HG03432 (cell line): Measurements from ENCODE around the gene PIK3C2B.

ENCODE experiments used
- ATAC-seq: cut with Tn5 transposase; IDR thresholded peaks from one replicate; pipeline ENCODE4 v1.9.1; 2021; ENCODE audit warnings: mild to moderate bottlenecking, moderate library complexity; ENCODE audit not compliant: unreplicated experiment

Gene PIK3C2B

DNA sequence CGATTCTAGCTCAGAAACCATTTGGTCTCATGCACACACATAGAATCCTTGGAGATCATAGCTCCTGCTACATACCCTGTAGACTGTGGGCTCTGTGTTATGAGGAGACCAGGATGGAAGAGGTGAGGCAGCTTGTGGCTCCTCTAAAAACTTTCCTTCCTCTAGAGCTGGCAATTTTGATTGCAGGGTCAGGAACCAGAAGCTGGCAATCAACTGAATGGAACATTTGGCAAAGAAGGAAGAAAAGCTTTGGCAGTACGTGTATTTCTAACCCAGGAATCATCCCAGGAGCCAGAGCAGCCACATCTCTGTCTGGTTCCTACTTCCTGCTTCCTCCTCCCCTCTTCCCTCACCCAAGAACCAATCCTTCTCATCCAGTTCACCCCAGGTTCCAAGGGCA is 15.7 kb downstream of the PIK3C2B start:
- ATAC-seq, result no peak

DNA sequence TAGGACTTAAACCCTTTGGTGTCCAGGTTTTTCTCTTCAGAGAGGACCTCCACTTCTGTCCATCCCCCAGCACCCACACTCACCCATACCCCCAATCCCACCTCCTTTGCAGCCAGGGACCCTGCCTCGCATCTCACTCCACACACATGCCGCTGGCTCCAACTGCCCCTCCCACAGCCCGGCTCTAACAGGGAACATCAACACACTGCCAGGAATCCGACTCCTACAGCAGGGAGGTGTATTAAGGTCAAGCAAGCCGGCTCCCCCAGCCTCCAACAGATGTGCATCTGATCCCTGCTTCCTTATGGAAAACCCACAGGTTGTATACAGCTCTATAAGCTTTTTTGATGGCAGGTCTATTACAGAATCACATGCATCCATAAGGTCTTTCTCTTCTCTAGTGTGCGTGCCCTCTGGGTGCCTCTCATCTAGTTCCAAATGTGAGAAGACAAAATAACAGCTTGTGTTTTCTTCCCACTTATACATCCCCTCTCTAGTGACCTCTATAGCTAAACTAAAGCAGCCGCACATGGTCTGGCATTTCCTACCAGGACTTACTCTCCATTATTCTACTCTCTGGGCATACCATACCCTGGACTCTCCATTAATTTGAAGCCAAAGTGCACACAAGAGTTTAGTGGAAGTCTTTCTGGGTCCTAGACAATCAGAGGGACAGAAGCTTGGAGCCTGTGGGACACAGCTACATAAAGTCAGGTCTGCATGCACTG is 16.3 kb downstream of the PIK3C2B start:
- ATAC-seq, result no peak

DNA sequence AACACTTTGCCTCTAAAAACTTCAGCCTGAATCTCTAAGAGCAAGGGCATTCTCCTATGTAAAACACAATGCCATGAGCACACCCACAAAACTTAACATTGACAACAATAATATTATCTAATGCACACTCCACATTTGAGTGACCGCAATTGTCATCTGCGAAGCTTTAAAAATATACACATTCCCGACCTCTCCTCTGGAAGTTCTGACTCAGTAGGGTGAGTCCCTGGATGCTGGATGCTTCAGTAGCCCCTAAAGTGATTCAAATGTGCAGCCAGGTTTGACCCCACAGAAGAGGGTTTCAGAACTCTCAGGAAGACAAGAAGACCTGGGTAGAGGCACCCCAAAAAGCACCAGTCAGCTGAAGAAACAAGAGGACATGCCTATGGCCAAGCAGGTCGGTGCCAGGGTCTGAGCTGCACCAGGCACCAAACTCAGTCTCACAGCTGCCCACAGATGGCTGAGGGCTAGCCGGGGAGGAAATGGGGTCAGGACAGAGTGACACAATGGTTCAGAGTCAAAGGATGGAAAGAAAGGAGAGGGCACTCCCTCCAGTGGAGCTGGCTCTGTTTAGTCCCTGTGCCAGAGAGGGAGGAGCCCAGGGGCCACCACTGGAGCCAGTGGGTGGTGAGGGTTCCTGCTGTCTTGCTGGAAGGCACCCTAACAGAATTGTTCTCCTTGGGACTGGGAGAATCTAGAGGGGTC is 17.4 kb downstream of the PIK3C2B start:
- no peak for ATAC-seq

DNA sequence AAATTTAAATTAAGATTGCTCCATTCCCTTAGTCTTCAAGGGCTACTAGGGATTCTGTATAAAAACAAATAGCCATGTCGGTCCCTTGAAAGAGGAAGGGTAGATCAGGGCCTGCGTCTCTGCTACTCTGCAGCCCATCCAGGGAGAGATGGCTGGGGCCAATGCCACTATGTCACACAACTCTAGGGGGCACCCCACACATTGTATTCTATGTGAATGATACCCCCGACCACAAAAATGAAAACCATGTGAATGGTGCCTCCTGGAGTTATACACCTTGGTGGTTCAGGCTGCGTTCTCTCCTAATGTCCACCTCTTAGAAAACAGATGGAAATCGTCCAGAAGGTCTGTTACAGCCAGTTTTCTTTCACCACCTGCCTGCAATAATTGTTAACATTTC is 18.0 kb downstream of the PIK3C2B start:
- ATAC-seq, result no peak

DNA sequence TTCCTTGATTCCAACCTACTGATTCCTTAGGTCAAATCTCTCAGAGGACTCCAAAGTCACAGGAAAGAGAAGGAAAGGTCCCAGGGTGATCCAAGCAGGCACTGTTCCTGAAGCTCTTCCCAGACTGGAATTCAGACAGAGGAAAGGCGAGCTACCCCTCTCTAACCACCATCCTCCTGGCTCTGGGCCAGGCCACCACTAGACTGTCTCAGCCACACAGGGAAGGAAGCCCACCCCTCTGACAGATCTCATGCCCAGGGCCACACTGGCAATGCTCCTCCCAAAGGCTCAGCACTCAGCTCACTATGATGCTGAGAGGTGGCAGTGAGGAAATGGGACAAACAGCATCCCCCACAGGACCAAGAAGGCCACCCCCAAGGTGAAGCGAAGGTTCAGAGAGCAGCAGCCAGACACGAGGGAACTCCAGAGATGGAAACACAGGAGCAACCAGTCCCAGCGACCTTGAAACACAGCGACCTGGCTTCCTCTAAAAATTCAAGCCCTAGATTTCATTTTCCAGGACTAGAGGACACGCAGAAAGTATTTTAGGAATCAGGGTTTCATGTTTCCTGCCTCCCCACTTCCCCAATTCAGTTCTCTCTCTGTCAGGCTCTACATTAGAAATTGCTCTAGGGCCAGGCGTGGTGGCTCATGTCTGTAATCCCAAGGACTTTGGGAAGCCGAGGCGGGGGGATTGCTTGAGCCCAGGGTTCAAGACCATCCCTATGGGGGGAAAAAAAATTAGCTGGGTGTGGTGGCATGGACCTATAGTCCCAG is 18.8 kb downstream of the PIK3C2B start:
- no peak for ATAC-seq

DNA sequence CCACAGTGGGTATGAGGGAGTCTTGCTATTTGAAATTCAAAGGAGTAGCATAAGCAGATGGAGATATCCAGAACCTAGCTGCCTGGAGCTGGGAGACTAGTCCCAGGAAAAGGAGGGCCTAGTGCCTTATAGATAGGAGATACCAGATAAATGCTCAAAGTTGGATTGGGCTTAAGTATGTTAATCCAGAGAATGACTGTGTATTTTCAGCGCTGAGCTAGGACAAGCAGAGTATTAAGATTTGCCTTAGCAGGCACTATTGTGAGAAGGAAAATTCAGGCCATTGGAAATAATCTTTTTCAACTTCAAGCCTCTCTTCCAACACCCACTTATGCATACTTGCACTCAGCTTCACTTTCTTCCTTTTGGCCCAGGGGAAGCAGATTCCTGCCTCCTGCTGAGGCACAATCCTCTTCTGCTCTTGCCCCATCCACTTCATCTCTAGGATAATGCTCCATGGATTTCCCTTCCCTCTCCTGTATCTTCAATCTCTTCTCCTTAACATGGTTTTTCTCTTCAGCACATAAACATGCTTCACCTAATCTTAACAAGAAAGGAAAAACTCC is 21.1 kb downstream of the PIK3C2B start:
- no peak for ATAC-seq

DNA sequence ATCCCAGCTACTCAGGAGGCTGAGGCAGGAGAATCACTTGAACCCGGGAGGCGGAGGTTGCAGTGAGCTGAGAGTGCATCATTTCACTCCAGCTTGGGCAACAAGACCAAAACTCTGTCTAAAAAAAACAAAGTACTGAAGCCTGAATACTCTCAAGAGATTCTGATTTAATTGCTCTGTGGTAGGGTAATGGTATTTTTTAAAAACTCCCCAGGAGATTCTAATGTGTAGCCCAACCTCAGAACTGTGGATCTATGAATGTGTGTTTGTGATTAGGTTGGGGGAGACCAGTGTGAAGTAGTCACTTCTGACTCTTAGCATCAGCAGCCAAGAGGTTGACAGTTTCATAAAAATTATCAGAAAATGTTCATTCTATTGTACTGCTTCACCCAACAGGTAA is 21.9 kb downstream of the PIK3C2B start:
- ATAC-seq, result no peak

DNA sequence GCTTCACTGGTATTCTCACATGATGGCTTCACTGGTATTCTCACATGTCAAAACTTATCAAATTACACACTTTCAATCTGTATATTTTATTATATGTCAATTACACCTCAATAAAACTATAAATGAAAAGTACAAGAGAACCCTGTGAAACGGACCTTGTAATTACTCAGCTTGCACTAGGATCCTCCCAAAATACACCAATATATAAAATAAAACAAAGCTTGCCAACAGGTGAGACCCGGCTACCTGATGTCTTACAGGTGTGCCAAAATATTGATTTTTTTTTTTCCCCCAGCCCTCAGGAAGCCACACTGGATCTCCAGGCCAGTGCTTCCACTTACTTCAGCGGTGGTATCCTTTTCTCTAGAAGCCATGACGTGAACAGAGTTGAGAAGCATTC is 22.9 kb downstream of the PIK3C2B start:
- no peak for ATAC-seq

DNA sequence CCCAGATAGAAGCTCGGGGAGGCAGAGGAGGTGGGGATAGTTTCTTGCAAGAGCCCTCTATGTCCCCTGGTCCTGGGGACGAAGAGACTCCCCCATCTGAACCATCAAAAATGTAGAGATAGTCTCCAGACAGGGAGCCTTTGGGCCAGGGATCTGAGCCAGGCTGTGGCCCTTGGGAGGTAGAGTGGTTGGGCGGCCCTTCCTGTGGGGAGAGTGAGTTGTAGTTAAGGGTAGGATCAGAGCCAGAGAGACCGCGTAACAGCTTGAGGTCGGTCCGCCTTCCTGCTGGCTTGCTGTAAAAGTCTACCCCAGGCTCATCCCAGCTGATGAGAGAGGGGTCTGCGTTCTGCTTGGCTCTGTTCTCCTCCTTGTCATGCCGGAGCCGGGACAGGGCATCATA is 25.3 kb downstream of the PIK3C2B start:
- ATAC-seq, result no peak

DNA sequence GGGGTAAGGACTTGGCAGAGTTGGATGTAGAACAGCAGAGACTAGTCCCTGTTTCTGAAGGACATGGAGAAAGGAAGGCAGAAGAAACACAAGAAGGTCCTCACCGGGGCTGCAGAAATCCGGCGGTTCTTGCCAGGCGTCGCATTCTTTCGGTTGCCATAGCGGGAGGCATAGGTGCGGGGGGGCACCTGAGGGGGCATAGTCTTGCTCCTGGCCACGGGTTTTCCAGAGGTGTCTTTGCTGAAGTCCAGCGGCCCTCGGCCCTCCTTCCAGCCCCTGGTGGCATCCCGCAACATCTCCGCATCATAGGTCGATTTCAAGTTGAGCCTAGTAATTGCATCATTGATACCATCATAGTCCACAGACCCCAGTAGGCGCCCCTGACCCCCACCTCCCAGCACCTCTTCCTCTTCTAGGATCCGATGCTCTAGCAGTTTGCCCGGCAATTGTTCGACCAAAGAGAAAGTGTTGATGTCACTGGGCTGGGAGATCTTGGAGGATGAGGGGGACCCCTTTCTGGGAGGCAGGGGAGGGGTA is 25.8 kb downstream of the PIK3C2B start:
- no peak for ATAC-seq

DNA sequence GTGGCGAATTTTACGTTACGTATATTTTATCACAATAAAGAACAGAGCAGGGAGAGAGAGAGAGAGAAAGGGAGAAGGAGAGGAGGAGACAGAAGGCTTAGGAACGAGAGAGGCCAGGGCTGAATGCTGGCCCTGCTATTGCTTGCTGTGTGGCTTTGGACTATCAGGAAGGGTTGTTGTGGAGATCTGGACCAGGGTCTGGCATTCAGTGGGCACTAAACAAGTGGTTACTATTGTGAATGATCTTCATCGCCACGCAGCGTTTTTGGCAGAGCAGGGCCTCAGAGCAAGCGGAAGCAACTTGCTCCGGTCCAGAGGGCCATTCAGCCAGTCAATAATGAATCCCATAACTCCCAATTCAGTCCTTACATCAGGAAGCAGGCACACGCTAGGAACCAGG is 26.4 kb downstream of the PIK3C2B start:
- no peak for ATAC-seq

DNA sequence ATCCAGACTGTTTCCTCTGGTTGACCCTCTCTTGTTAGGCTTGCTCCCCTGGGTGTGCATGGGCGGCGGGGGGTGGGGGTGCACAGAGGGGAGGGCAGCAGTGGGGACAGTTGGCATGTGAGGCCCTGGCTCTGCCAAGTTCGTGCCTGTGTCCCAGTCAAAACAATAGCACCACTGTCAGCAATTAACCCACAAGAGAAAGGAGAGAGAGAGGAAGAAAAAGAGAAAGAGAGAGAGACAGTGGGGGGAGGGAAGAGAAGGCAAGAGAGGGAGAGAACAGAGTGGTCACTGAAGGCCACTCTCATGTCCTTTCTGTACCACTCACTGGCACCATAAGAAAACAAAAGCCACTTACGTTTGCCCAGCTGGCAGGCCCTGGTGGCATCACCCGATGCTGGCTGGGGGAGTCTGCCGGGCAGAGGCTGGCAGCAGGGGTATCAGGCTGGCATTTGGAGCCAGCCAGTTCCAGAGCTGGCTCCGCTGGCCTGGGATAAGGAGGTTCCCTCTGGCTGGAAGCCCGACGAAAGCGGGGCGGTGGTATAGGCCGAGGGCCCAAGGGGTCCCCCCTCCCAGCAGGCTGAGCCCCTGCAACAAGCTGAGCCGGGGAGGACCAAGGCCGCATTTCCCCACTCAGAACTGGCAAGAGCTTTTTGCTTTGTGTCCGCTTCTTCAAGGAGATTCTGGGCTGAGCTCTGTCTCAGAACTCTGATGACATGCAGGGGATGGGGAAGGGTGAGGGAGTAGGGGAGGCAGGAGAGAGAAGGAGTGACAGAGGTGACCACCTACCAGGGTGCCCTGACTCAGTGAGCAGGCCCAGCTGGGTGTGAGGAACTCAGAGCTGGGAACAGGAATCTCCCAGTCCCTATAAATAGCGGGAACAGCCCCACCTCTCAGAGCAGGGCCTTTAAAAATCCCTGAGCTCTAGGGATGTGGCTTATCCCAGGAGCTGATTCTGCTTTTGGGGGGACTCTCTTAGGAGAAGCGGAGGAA is 27.9 kb downstream of the PIK3C2B start:
- ATAC-seq, result no peak

DNA sequence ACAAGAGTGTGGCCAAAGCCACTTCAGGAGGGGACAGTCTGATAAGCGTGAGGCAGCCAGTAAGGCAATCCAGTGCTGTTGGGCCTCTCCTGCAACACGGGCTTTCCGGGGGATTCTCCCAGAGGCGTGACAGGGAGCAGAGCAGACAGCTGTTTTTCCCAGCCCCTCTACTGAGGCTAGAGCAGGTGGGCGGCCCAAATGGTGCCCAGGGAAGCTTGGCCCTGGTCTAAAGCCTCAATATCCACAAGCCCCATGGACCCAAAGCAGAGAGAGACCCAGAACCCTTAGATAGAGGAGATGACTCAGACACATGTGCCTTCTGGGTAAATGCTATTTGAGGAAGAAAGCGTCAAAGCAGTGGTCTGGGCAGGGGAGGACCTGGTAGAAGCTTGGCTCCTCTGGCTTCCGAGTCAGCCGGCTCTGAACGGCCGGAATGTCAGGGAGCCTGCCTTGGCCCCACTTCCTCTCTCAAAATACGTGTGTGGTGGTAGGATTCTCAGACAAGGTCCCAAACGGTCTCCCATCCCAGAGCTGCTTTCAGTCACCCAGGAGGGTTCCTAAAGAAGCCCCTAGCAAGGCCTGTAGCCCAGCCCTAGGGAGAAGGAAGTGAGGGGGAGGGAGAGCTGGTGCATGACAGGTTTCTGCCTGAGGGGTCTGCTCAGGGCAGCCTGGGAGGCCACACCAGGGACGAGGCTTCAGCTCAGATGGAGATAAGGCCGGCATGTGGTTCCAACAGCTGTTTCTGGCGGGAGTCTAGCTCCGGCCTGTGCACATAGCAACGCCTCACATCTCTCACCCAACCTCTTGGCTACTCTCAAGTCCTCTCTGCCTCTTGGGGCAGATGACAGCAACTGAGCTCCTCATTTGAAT is 28.8 kb downstream of the PIK3C2B start:
- ATAC-seq, result peak; percentile 78

DNA sequence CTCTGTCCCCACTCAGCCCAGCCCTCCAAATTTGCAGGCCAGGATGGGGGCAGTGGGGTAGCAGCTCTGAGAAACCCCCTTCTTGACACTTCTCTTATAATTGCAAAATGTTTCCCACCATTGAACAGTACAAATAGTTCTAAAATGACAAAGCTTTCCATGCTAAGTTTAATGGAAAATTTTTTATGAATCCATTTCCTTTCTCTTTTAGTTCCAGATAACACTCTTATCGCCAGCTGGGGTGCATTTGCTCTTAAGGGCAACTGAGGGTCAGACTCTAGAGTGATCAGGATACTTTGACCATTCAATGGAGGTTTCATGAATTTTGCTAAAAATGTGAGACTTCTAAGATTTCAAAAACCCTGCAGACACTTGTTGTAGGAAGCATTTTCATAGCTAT is 29.9 kb downstream of the PIK3C2B start:
- no peak for ATAC-seq

DNA sequence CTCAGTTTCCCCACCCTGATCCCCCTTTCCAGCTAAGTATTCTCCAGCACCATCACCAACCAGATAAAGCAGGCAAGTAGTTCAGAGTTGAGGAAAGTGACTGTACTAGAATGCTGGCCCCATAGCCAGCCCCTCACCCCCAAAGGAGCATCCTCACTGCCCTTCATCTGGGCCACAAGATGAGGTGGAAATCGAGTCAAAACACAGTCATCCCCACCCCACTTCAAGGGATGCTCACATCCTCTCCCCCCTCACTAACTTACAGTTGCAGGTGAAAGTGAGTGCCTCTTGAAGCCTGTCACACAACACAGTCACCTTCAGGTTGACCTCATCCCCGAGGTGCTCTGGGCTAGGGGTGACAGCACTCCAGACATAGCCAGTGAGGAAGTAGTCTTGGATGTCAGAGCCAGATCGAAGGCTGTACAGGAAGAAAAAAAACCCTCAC is 30.4 kb downstream of the PIK3C2B start:
- no peak for ATAC-seq

DNA sequence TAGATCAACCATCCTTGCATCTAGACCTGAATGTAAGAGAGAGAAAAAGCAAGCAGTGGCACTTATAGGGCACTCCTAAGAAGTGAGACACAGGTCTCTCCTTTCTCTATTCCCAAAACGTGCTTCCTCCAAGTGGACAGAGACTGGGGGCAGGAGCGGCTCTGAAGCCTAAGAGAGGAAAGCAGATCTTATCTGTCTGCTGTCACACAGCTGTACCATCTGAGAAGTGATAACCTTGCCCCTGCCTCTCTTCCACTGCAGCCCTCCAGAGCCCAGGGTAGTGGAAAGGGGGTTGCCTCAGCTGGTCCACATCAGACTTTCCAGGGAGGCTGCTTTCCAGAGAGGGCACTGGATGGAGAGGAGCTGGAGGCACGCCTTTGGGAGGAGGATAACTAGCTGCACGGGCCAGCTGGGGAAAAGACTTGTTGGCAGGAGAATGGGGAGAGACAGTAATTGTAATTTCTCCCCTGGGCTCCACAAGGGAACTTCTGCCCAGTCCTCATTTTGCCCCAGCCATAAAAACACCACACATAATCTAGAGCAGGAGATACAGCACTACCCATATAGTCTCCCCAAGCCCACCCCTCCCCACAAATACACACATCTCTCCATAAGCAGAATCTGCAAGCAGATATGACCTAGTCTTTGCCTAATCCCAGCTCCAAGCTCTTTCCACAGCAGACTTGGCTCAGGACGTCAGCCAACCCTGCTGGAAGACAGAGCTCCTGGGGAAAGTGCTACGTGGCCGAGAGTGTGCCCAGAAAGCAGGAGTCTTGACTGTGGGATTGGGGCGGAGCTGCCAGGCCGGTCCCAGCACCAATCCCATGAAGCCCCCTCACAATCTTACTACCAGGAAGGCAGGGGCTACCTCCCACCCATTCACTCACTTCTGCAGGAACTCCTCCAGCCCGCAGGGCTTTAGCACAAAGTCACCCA is 31.2 kb downstream of the PIK3C2B start:
- ATAC-seq, result no peak

DNA sequence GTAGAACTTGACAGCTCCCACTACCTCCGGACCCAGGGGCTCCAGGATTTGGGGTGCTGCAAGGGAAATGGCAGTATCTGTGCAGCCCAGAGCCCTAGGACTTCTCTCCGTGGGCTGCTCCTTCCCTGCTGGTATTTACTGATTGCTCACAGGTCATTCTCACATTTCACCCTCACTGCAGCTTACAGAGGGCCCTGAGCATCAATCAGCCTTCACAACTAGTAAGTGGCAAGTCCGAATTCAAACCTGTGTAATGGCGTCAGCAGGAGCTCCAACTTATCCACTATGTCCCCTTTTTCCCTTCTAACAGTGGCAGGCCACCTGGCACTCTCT is 32.4 kb downstream of the PIK3C2B start:
- no peak for ATAC-seq
